Caco-2 (cell line): ENCODE results near the gene MYH2. TPM values are rescaled to one million over a fixed set of nuclear protein-coding genes. Genes with fewer than 3 reads are reported as not detected.

Experiments used
- BruUV-seq: library from RNA; stranded (reverse); fragments of 400-500 nt; replicated peaks from 2 replicates; lab custom pipeline; 2021; lab: Mats Ljungman, UMichigan
- CTCF ChIA-PET: fragments of 300-600 bp; sonication (Branson Sonifier 250); formaldehyde crosslinking; loops from one replicate; lab custom pipeline; 2022; ENCODE audit warnings: antibody characterized with exemption; lab: Charles Lee
- POLR2A ChIA-PET: fragments of 300-600 bp; sonication (Branson Sonifier 250); formaldehyde crosslinking; loops from one replicate; lab custom pipeline; 2022; ENCODE audit warnings: antibody characterized with exemption; lab: Charles Lee
- DNase-seq, 2 experiments: peaks; one replicate each; pipeline versions ENCODE4 v3.0.0 to v3.0.0-alpha.2; 2020 to 2022
- H3K27me3 ChIP-seq: replicated peaks from 2 replicates; pipeline ENCODE4 v1.6.0; 2011; ENCODE audit warnings: low read length; ENCODE audit not compliant: control insufficient read depth, insufficient read depth
- H3K36me3 ChIP-seq: 2 replicates; pipeline ENCODE4 v1.5.1; 2011; ENCODE audit warnings: low read length; ENCODE audit not compliant: control insufficient read depth, insufficient read depth
- H3K4me1 ChIP-seq: fragments of 250-450 bp; sonication (Bioruptor Pico); 2 replicates; pipeline ENCODE4 v1.5.1; 2020; ENCODE audit warnings: mild to moderate bottlenecking
- H3K4me3 ChIP-seq: 2 replicates; pipeline ENCODE4 v1.5.1; 2011; ENCODE audit warnings: low read depth, mild to moderate bottlenecking, control low read depth, low read length
- H3K9me3 ChIP-seq: fragments of 250-450 bp; sonication (Bioruptor Pico); 2 replicates; pipeline ENCODE4 v1.5.1; 2020; ENCODE audit warnings: mild to moderate bottlenecking, moderate library complexity
- H3K27ac Mint-ChIP-seq: one replicate; pipeline ENCODE4 v1.8.0; 2022; ENCODE audit warnings: mixed read lengths; ENCODE audit not compliant: unreplicated experiment
- H3K27me3 Mint-ChIP-seq: one replicate; pipeline ENCODE4 v1.8.0; 2022; ENCODE audit warnings: mixed read lengths; ENCODE audit not compliant: insufficient read depth, unreplicated experiment
- H3K36me3 Mint-ChIP-seq: one replicate; pipeline ENCODE4 v1.8.0; 2022; ENCODE audit warnings: mild to moderate bottlenecking, mixed read lengths; ENCODE audit not compliant: insufficient read depth, unreplicated experiment
- H3K4me1 Mint-ChIP-seq: one replicate; pipeline ENCODE4 v1.8.0; 2022; ENCODE audit warnings: low read depth, mixed read lengths; ENCODE audit not compliant: unreplicated experiment
- H3K4me3 Mint-ChIP-seq: one replicate; pipeline ENCODE4 v1.8.0; 2022; ENCODE audit warnings: mild to moderate bottlenecking, moderate library complexity, mixed read lengths; ENCODE audit not compliant: unreplicated experiment
- H3K9me3 Mint-ChIP-seq: one replicate; pipeline ENCODE4 v1.8.0; 2022; ENCODE audit warnings: mixed read lengths; ENCODE audit not compliant: unreplicated experiment
- CTCF ChIP-seq, 2 experiments: fragments of 200-600 bp in 1 of 2; IDR thresholded peaks; 1 replicate in 1 of 2; 2 replicates in 1 of 2; pipeline versions ENCODE4 v1.5.1 to v1.8.0; 2011 to 2022; ENCODE audit warnings: antibody characterized with exemption in 1 of 2, control low read depth in 1 of 2, inconsistent platforms in 1 of 2, low read depth in 1 of 2, low read length in 1 of 2, mild to moderate bottlenecking in 1 of 2, moderate library complexity in 1 of 2; ENCODE audit not compliant: insufficient read depth in 1 of 2, severe bottlenecking in 1 of 2, unreplicated experiment in 1 of 2
- intact Hi-C: fragments of 100-400 bp; cut with micrococcal nuclease; formaldehyde crosslinking; loops from one replicate; pipeline ENCODE4 v1.10.0; 2022; ENCODE audit not compliant: unreplicated experiment
- total RNA-seq: library from RNA; stranded (reverse); gene quantifications from 2 replicates; pipeline ENCODE4 v1.2.3, GENCODE V29; 2022

The MYH2 gene
- total RNA-seq, 1 experiment from 2014 or later: not detected

GRCh38 chr17:10527419-10527818 is 22.0 kb downstream of the MYH2 start:
- intact Hi-C loops: no loop called here
- Histone ChIP-seq H3K36me3 (no peaks in the 10 kb centered on the region), H3K4me3 (no peak overlapping the region), H3K4me1 (no peaks in the 10 kb centered on the region), H3K9me3 (no peaks in the 10 kb centered on the region), H3K27me3 (no peaks in the 10 kb centered on the region)
- no peak for TF ChIP-seq CTCF (IDR thresholded peaks at IDR 0.05; ENCODE audit: insufficient read depth in 1 of 2, low read depth in 1 of 2, low read length in 1 of 2, severe bottlenecking in 1 of 2, unreplicated experiment in 1 of 2)
- H3K9me3 Mint-ChIP-seq: no peaks in the 10 kb centered on the region
- POLR2A ChIA-PET: no interaction called here
- no peaks in the 10 kb centered on the region for H3K36me3 Mint-ChIP-seq
- peaks cover 5% of the 10 kb centered on the region for H3K27me3 Mint-ChIP-seq
- H3K27ac Mint-ChIP-seq: no peak overlapping the region
- CTCF ChIA-PET: no interaction called here
- BruUV-seq: no TSS peak
- no peak overlapping the region for H3K4me3 Mint-ChIP-seq
- DNase-seq: no peak
- H3K4me1 Mint-ChIP-seq: no peaks in the 10 kb centered on the region

- intact Hi-C loops: no loop called here
Measured at GRCh38 chr17:10526517-10526916, 22.9 kb downstream of the MYH2 start.

GRCh38 chr17:10523064-10523463 is 26.4 kb downstream of the MYH2 start:
- no peaks in the 10 kb centered on the region for H3K9me3 ChIP-seq
- ChIA-PET CTCF (no interaction called here), POLR2A (no interaction called here)
- H3K4me1 ChIP-seq: no peaks in the 10 kb centered on the region
- no TSS peak for BruUV-seq
- no peaks in the 10 kb centered on the region for H3K27me3 Mint-ChIP-seq
- no peak overlapping the region for H3K4me3 Mint-ChIP-seq
- no peaks in the 10 kb centered on the region for H3K9me3 Mint-ChIP-seq
- H3K4me3 ChIP-seq: no peak overlapping the region
- intact Hi-C loops: no loop called here
- H3K36me3 ChIP-seq: no peaks in the 10 kb centered on the region
- no peaks in the 10 kb centered on the region for H3K36me3 Mint-ChIP-seq
- no peaks in the 10 kb centered on the region for H3K27me3 ChIP-seq
- no peaks in the 10 kb centered on the region for H3K4me1 Mint-ChIP-seq
- TF ChIP-seq CTCF (IDR thresholded peaks at IDR 0.05; ENCODE audit: insufficient read depth in 1 of 2, low read depth in 1 of 2, low read length in 1 of 2, severe bottlenecking in 1 of 2, unreplicated experiment in 1 of 2): no peak
- no peak for DNase-seq
- H3K27ac Mint-ChIP-seq: no peak overlapping the region

More at GRCh38 chr17:10526517-10526916, 22.9 kb downstream of the MYH2 start:
- H3K4me3 ChIP-seq: no peak overlapping the region
- ChIA-PET CTCF (no interaction called here), POLR2A (no interaction called here)
- no peaks in the 10 kb centered on the region for H3K4me1 ChIP-seq
- no peak for TF ChIP-seq CTCF (IDR thresholded peaks at IDR 0.05; ENCODE audit: insufficient read depth in 1 of 2, low read depth in 1 of 2, low read length in 1 of 2, severe bottlenecking in 1 of 2, unreplicated experiment in 1 of 2)
- no peaks in the 10 kb centered on the region for H3K36me3 Mint-ChIP-seq
- no peak for DNase-seq
- H3K27me3 ChIP-seq: no peaks in the 10 kb centered on the region
- no peaks in the 10 kb centered on the region for H3K9me3 ChIP-seq
- no peaks in the 10 kb centered on the region for H3K36me3 ChIP-seq
- H3K27ac Mint-ChIP-seq: no peak overlapping the region
- peaks cover 5% of the 10 kb centered on the region for H3K27me3 Mint-ChIP-seq
- BruUV-seq: no TSS peak
- no peak overlapping the region for H3K4me3 Mint-ChIP-seq
- H3K9me3 Mint-ChIP-seq: no peaks in the 10 kb centered on the region
- H3K4me1 Mint-ChIP-seq: no peaks in the 10 kb centered on the region
